ENCODE results near the gene ELK1. TPM values are rescaled to one million over a fixed set of nuclear protein-coding genes. Genes with fewer than 3 reads are reported as not detected.
A peak's percentile ranks its signal among the peaks of the same experiment; 100 is the strongest.

Gene ELK1
- total RNA-seq, 2 donors from 2014 or later = 82.7 to 84.9 TPM

DNA sequence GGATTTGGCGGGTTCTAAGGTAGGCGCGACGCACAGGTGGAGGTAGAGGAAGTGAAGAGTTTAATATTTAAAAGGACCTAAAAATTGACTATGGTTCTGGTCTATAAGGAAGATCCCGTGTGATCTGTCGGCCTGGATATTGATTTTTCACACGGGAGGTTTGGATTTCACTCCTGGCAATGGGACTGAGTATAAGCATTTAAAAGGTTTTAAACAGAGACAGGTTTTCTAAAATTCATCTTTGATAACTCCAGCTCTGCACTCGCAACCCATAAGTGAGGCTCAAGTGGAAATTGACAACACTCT is 9.0 kb upstream of the ELK1 start:
- Mint-ChIP-seq H3K27ac (peak overlapping the region; percentile 98), H3K4me1 (ENCODE audit: low read depth) (peaks cover 61% of the 10 kb centered on the region), H3K27me3 (ENCODE audit: low read depth) (peaks cover 6% of the 10 kb centered on the region), H3K4me3 (peak overlapping the region; percentile 87 to 94), H3K9me3 (peaks cover 0 to 2% of the 10 kb centered on the region in 2 donors), H3K36me3 (ENCODE audit: insufficient read depth in 2 of 2) (peaks cover 6 to 20% of the 10 kb centered on the region in 2 donors)
- ATAC-seq (replicated peaks in 1 of 2) = no peak
- no peak for DNase-seq

DNA sequence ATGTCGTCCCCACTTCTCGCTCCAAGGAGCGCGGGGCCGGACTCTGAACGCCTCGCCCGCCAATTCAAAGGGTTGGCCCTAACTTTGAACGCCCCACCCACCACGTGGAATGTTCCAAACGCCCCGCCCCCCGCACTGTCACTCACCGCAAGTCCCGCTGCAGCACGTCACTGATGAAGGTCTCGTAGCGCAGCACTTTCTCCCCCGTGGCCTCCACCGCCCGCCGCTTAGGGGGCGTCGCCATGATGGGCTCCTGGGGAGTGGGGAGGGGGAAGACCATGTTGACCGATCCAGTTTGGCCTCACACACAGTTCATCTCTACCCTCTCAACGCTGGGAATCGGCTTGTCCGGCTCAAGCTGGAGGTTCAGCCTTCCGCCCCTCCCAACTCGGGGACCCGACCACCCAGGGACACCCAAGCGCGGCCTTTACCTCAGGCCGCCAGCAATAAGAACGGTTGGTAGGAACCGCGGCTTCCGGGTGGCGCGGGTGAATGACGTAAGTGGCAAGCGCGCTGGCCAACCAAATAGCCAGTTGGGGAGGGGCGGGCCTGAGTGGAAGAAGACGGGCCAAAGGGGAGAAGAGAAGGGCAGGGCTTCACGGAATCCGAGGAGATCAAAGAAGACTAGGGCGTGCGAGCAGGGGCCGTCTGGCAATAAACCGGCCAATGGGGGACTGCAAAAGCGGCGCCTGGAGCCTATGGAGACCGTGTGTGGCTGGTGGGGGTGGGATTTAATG is 8.5 kb upstream of the ELK1 start, which contains the start of gene UXT:
Gene UXT (minus strand): TSS at position 497 of the 737 bp plus-strand sequence. CDS start 253 bp downstream, at position 244.
- ATAC-seq (replicated peaks in 1 of 2) (peak; percentile 83 to 85), DNase-seq (peak; percentile 91 to 94)
- H3K27me3 Mint-ChIP-seq (ENCODE audit: low read depth) = peaks cover 5% of the 10 kb centered on the region
- peaks cover 6 to 20% of the 10 kb centered on the region in 2 donors for H3K36me3 Mint-ChIP-seq (ENCODE audit: insufficient read depth in 2 of 2)
- peaks cover 0 to 2% of the 10 kb centered on the region in 2 donors for H3K9me3 Mint-ChIP-seq
- peak within 1 kb of the TSS; percentile 98 for H3K27ac Mint-ChIP-seq
- peaks cover 58% of the 10 kb centered on the region for H3K4me1 Mint-ChIP-seq (ENCODE audit: low read depth)
- H3K4me3 Mint-ChIP-seq = peak within 1 kb of the TSS; percentile 87 to 94

DNA sequence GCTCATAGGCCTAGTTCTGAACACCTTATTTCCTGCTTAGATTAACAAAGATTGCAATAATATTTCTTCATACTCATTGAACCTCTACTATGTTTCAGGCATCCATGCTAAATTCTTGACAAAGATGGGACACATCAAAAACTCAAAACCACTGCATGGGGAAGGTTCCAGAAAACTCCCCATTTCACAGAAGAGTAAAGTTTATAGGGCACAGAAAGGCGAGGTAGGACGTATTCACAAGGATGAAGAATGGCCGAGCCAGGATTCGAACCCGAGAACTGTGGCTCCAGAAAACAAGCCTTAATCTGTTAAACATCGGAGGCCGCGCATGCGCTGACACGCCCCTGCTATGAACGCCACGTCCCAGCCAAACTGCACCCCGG is 7.9 kb upstream of the ELK1 start:
- H3K4me3 Mint-ChIP-seq = peak overlapping the region; percentile 87 to 94
- H3K36me3 Mint-ChIP-seq (ENCODE audit: insufficient read depth in 2 of 2) = peaks cover 7 to 19% of the 10 kb centered on the region in 2 donors
- H3K27ac Mint-ChIP-seq = peak overlapping the region; percentile 98
- no peak for DNase-seq
- H3K9me3 Mint-ChIP-seq = no peaks in the 10 kb centered on the region
- no peaks in the 10 kb centered on the region for H3K27me3 Mint-ChIP-seq (ENCODE audit: low read depth)
- peaks cover 52% of the 10 kb centered on the region for H3K4me1 Mint-ChIP-seq (ENCODE audit: low read depth)
- no peak for ATAC-seq (replicated peaks in 1 of 2)

DNA sequence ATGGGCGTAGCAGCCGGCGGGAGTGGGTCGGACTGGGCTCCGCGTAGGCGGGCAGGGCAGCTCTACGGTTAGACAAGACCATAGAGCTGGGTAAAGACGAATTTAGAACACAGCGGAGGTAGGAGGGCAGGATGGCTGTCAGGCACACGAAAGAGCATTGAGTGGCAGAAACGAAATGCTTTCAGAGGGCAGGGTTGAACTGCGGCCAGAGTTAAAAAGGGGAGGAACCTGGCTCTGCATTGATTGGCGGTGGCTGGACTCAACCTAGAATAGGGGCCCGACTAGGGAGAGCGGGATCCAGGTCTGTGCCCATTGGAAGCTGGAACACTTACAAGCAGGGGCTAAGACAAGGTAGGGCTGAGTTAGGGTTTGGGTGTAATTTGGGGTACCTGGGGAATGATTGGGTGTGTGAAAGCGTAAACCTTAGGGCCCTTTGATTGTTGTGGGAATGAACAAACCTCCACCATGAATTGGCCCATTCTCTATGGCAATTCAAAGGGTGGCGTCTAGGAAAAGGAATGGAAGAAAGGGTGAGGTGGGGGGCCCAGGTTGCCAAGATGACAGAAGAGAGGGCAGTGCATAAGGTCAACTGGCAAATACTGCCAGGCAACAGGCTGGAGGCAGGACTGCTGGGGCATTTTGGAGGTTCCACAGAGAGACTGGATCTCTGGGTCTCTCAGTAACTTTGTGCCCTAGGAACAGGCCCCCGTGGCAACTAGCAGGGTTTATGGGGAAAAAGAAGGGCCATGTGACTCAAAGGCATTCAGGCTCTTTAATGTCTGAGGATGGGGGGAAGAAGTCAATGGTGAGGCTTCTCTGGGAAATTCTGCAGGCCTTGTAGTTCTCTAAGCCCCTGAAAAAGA is 911 bp upstream of the ELK1 start:
- ATAC-seq (replicated peaks in 1 of 2) (no peak), DNase-seq (no peak)
- Mint-ChIP-seq H3K36me3 (ENCODE audit: insufficient read depth in 2 of 2) (peaks cover 15 to 18% of the 10 kb centered on the region in 2 donors), H3K4me3 (peak overlapping the region; percentile 89 to 92), H3K27me3 (ENCODE audit: low read depth) (peaks cover 4% of the 10 kb centered on the region), H3K27ac (peak overlapping the region; percentile 95), H3K4me1 (ENCODE audit: low read depth) (peaks cover 32% of the 10 kb centered on the region), H3K9me3 (no peaks in the 10 kb centered on the region)

DNA sequence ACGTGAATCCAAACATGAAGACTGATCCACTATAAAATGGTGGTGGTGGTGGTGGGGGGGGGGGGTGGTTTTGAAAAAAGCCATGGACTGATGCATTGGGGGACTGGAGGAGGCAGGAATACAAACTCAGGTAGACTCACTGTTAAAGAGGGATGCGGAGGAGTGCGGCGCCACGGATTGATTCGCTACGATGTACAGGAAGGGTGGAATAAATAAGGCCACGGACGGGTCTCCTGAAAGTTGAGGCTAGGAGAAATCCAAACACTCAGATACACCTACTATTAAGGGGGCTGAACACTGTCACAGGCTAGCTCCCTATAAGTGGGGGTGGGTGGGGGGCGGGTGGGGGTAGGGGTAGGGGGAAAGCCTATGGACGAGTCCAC is 591 bp downstream of the ELK1 start:
- Mint-ChIP-seq H3K4me1 (ENCODE audit: low read depth) (peaks cover 27% of the 10 kb centered on the region), H3K9me3 (no peaks in the 10 kb centered on the region), H3K36me3 (ENCODE audit: insufficient read depth in 2 of 2) (peaks cover 11 to 14% of the 10 kb centered on the region in 2 donors), H3K27ac (peak overlapping the region; percentile 86), H3K4me3 (peak overlapping the region; percentile 89 to 92), H3K27me3 (ENCODE audit: low read depth) (peaks cover 4% of the 10 kb centered on the region)
- ATAC-seq (replicated peaks in 1 of 2) = no peak
- DNase-seq = no peak

DNA sequence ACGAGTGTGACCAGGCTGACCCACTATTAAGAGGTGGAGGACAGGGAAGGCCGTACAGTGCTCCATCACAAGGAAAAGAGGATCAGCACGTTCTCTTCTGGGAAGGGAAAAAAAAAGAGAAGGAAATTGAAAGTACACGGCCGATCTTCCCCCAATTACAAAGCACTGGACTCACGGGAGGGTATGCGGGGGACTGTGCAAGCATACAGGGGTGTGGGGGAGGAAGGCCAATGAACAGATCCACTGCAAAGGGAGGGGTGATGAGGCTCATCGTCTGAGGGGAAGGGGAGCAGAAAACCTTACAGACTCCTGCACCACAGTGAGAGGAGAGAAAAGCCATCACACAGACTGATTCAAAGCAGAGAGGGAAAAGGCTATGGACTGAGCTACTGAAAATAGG is 1.1 kb downstream of the ELK1 start:
- peaks cover 32% of the 10 kb centered on the region for H3K4me1 Mint-ChIP-seq (ENCODE audit: low read depth)
- peaks cover 10 to 14% of the 10 kb centered on the region in 2 donors for H3K36me3 Mint-ChIP-seq (ENCODE audit: insufficient read depth in 2 of 2)
- peak overlapping the region; percentile 86 for H3K27ac Mint-ChIP-seq
- ATAC-seq (replicated peaks in 1 of 2) = no peak
- peak overlapping the region; percentile 89 to 92 for H3K4me3 Mint-ChIP-seq
- DNase-seq = no peak
- H3K27me3 Mint-ChIP-seq (ENCODE audit: low read depth) = peaks cover 8% of the 10 kb centered on the region
- no peaks in the 10 kb centered on the region for H3K9me3 Mint-ChIP-seq

DNA sequence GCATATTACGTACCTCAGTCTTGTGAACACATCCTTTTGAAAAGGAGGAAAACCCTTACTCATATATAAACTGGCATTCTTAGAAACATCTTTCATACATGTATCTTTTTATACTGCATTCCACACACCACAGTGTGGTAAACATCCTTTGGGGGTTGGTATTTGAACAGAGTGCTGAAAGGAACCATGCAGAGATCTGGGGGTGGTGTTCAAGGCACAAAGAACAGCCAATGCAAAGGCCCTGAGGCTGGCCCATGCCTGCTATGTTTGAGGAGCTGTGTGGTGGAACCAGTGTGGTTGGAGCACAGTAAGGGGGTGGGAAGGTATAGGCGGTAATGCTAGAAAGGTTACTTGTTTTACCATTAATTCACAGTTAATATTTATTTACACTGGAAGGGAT is 2.0 kb downstream of the ELK1 start:
- H3K9me3 Mint-ChIP-seq = no peaks in the 10 kb centered on the region
- H3K4me3 Mint-ChIP-seq = peak overlapping the region; percentile 89 to 92
- H3K4me1 Mint-ChIP-seq (ENCODE audit: low read depth) = peaks cover 35% of the 10 kb centered on the region
- ATAC-seq (replicated peaks in 1 of 2) (no peak), DNase-seq (no peak)
- H3K36me3 Mint-ChIP-seq (ENCODE audit: insufficient read depth in 2 of 2) = peaks cover 10 to 14% of the 10 kb centered on the region in 2 donors
- peak overlapping the region; percentile 86 for H3K27ac Mint-ChIP-seq
- H3K27me3 Mint-ChIP-seq (ENCODE audit: low read depth) = peaks cover 11% of the 10 kb centered on the region

DNA sequence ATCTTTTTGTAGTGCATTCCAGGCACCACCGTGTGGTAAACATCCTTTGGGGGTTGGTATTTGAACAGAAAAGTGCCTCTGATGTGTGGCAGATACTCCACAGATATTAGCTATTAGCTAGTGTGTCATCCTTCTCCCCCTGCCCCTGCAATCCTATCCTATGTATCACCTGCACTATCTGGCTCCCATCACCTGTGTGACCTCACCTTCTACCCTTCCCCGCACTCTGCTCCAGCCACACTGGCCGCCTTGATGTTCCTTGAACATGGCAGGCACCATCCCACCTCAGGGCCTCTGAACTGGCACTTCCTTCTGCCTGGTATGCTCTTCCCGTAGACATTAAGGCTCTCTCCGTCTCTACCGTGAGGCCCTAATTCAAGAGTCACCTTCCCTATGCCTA is 3.7 kb downstream of the ELK1 start:
- Mint-ChIP-seq H3K27ac (no peak overlapping the region), H3K4me1 (ENCODE audit: low read depth) (peaks cover 35% of the 10 kb centered on the region), H3K4me3 (peak overlapping the region in 1 of 2 donors; percentile 26), H3K27me3 (ENCODE audit: low read depth) (peaks cover 11% of the 10 kb centered on the region), H3K9me3 (no peaks in the 10 kb centered on the region), H3K36me3 (ENCODE audit: insufficient read depth in 2 of 2) (peaks cover 8 to 13% of the 10 kb centered on the region in 2 donors)
- DNase-seq (no peak), ATAC-seq (replicated peaks in 1 of 2) (no peak)

DNA sequence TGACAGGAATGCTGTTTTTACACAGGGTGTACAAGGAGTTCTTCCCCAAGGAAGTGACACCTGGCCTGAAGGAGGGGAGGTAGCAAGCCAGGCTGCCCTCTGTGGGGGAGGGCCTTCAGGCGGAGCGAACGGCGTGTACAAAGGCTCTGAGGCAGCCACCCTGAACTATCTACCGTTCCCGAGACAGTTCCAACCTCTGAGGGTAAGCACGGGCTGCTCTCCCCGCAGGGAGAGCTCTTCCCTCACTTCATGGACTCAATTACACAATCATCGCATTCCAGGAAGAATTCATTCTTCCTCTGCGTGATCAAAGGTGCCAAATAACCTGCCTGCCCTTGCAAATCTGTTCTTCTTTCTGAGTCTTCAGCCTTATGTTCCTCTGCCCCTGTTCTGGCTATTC is 4.8 kb downstream of the ELK1 start:
- no peak for ATAC-seq (replicated peaks in 1 of 2)
- Mint-ChIP-seq H3K27me3 (ENCODE audit: low read depth) (peaks cover 11% of the 10 kb centered on the region), H3K27ac (no peak overlapping the region), H3K9me3 (no peaks in the 10 kb centered on the region), H3K36me3 (ENCODE audit: insufficient read depth in 2 of 2) (peaks cover 14 to 15% of the 10 kb centered on the region in 2 donors), H3K4me1 (ENCODE audit: low read depth) (peaks cover 24% of the 10 kb centered on the region), H3K4me3 (no peak overlapping the region)
- no peak for DNase-seq

DNA sequence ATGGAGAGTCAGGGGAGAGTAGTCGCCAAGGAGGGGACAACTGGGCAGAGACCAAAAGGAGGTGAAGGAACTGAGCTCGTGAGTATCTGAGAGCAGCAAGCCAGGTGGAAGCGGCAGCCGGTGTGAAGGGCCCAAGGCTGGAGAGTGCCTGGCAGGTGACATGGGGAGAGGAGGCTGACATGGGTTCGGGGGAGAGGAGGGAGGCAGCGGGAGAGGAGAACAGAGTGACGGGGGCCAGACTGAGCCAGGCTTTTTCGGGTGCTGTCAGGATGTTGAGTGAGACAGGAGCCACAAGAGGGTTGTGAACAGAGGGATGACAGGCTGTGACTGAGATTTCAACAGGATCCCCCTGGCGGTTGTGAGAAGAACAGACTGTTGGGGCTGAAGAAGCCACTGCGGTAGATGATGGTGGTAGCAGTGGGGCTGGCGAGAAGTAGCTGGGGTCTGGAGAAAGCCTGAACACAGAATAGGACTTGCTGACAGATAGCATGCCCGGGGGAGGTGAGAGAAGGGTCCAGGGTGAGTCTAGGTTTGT is 5.7 kb downstream of the ELK1 start:
- Mint-ChIP-seq H3K27me3 (ENCODE audit: low read depth) (peaks cover 11% of the 10 kb centered on the region), H3K27ac (peak overlapping the region; percentile 80), H3K4me1 (ENCODE audit: low read depth) (peaks cover 24% of the 10 kb centered on the region), H3K4me3 (no peak overlapping the region), H3K9me3 (peaks cover 1 to 2% of the 10 kb centered on the region in 2 donors), H3K36me3 (ENCODE audit: insufficient read depth in 2 of 2) (peaks cover 20 to 23% of the 10 kb centered on the region in 2 donors)
- no peak for DNase-seq
- peak in 1 of 2 donors; percentile 26 for ATAC-seq (replicated peaks in 1 of 2)

DNA sequence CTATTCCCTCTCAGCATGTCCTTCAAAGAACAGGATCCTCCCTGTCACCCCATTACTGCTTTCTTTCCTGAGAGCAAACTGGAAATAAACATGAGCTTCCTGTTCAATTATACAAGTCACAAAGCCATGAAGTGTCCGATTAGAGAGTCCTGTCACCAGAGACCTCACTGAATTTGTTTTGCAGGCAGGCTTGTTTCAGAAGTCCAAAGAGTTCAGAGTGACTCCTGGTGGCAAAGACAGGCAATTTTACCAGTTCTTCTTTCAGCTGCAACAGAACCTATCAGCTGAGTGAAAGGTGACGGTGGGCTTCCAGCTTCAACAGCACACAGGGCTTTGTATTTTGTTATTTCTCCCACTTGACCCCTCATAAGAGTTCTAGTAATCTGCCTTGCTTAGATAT is 6.4 kb downstream of the ELK1 start:
- DNase-seq = no peak
- ATAC-seq (replicated peaks in 1 of 2) = no peak
- Mint-ChIP-seq H3K4me3 (no peak overlapping the region), H3K36me3 (ENCODE audit: insufficient read depth in 2 of 2) (peaks cover 20 to 25% of the 10 kb centered on the region in 2 donors), H3K27ac (peak overlapping the region; percentile 80), H3K27me3 (ENCODE audit: low read depth) (peaks cover 11% of the 10 kb centered on the region), H3K4me1 (ENCODE audit: low read depth) (peaks cover 25% of the 10 kb centered on the region), H3K9me3 (peaks cover 1 to 2% of the 10 kb centered on the region in 2 donors)

DNA sequence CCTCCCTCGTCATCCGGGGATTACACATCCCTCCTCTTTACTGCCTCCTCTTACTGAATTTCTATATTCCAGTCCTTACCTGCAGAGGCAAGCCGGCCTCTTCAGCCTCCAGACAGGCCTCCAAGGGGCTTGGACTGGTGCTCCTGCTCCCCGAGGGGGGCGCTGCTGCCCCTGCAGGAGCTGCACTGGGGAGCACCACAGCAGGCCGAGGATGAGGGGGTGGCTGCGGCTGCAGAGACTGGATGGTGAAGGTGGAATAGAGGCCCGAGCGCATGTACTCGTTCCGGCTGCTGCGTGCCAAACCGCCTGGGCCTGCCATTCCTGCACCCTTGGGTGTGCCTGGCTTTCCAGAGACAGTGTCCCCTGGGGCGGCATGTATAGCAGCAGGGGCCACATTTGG is 11.5 kb downstream of the ELK1 start:
- H3K9me3 Mint-ChIP-seq = peaks cover 1 to 2% of the 10 kb centered on the region in 2 donors
- peak overlapping the region in 1 of 2 donors; percentile 9 for H3K4me3 Mint-ChIP-seq
- ATAC-seq (replicated peaks in 1 of 2) (no peak), DNase-seq (no peak)
- H3K36me3 Mint-ChIP-seq (ENCODE audit: insufficient read depth in 2 of 2) = peaks cover 21 to 33% of the 10 kb centered on the region in 2 donors
- peaks cover 14% of the 10 kb centered on the region for H3K4me1 Mint-ChIP-seq (ENCODE audit: low read depth)
- no peaks in the 10 kb centered on the region for H3K27me3 Mint-ChIP-seq (ENCODE audit: low read depth)
- H3K27ac Mint-ChIP-seq = no peak overlapping the region
